Coronary artery (tissue), 2 donors: ENCODE data around the gene EYA2.
A peak's percentile ranks its signal among the peaks of the same experiment; 100 is the strongest.

ENCODE experiments used
- DNase-seq: peaks from one replicate; pipeline ENCODE4 v3.0.0-alpha.2; 2017; ENCODE audit warnings: low spot score
- H3K27ac ChIP-seq, 2 donors: fragments of 200-600 bp; sonication (generic); one replicate each; pipeline ENCODE4 v1.5.1; 2016 to 2019
- H3K4me3 ChIP-seq: fragments of 200-600 bp; sonication (generic); 2 replicates; pipeline ENCODE4 v1.5.1; 2016; ENCODE audit warnings: mild to moderate bottlenecking, moderate library complexity
- TF ChIP-seq, protein P1 (sequence below): fragments of 200-600 bp; sonication (generic); IDR thresholded peaks from one replicate; pipeline ENCODE4 v1.5.1; 2019; ENCODE audit warnings: antibody characterized with exemption

Gene EYA2

DNA sequence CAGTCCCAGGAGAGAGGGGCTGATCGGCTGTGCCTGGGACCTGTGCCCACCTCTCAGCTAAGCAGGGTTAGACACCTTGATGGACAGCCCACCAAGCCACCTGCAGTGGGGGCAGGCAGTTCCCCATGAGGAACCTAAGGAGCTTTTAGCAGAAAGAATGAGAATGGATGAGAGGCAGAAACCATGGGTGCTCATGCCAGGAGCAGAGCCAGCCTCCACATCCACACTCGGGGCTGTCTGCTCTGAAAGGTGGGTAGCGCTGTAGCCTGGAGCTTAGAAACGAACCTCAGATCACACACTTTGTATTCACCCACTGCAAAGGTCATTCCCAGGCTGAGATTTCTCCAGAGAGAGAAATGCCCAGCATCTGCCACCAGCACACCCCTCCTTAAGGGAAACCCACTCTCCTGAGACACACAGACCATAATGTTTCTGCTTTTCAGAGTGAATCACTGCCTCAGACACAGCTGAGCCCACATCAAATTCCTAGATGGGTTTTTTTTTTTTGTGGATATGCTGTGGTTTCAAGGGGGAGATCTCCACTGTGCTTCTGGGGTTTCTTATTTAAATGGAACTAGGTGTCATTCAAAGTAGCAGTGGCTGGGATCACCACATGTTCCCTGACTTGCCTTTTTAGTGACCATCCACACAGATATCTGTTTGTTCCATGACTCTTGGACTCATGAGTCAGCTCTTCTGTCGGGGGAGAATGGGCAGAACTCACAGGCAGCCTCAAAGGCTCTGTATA lies 218.9 kb downstream of the EYA2 start:
- Histone ChIP-seq H3K27ac (no peak overlapping the region), H3K4me3 (no peak overlapping the region)
- no peak for DNase-seq
- TF ChIP-seq, protein P1, sequence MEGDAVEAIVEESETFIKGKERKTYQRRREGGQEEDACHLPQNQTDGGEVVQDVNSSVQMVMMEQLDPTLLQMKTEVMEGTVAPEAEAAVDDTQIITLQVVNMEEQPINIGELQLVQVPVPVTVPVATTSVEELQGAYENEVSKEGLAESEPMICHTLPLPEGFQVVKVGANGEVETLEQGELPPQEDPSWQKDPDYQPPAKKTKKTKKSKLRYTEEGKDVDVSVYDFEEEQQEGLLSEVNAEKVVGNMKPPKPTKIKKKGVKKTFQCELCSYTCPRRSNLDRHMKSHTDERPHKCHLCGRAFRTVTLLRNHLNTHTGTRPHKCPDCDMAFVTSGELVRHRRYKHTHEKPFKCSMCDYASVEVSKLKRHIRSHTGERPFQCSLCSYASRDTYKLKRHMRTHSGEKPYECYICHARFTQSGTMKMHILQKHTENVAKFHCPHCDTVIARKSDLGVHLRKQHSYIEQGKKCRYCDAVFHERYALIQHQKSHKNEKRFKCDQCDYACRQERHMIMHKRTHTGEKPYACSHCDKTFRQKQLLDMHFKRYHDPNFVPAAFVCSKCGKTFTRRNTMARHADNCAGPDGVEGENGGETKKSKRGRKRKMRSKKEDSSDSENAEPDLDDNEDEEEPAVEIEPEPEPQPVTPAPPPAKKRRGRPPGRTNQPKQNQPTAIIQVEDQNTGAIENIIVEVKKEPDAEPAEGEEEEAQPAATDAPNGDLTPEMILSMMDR, result no peak

DNA sequence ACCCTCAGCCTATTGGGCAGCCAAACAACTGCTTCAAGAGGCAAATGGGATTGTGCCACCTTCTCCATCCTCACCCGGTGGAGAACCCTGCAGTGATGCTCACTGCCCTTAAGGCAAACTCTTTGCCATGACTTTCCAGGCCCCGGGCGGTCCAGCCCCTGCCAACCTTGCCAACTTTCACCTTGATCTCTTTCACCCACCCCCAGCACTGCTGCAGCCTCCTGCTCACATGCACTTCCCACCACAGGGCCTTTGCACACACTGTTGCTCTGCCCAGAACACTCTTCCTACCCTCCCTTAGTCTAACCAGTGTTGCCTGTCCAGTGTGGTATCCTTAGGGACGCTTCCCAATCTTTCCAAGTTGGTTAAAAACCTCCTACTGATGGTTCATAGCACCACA lies 221.1 kb downstream of the EYA2 start:
- TF ChIP-seq, protein P1, result no peak
- Histone ChIP-seq H3K27ac (no peak overlapping the region), H3K4me3 (no peak overlapping the region)
- peak; percentile 52 for DNase-seq

DNA sequence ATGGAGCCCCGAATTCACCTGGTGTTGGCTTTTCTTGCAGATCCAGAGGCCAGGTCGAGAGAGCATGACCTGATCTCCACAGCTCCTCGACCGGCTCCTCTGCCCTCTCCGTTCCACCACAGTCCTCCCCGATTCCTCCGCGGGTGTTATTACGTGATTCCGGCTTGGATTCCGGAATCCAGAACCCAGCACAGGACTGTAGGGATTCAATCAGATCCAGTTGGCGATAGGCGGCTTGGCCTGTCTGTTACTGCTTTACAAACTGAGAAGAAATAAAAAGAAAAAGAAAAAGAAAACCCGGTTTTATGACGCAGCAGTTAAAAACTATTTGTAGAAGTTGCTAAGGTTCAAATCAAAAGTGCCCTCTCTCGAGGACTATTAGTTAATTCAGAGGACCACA lies 222.7 kb downstream of the EYA2 start:
- DNase-seq, result no peak
- TF ChIP-seq, protein P1, result no peak
- no peak overlapping the region for H3K4me3 ChIP-seq
- peak overlapping the region in 1 of 2 donors; percentile 9 for H3K27ac ChIP-seq

DNA sequence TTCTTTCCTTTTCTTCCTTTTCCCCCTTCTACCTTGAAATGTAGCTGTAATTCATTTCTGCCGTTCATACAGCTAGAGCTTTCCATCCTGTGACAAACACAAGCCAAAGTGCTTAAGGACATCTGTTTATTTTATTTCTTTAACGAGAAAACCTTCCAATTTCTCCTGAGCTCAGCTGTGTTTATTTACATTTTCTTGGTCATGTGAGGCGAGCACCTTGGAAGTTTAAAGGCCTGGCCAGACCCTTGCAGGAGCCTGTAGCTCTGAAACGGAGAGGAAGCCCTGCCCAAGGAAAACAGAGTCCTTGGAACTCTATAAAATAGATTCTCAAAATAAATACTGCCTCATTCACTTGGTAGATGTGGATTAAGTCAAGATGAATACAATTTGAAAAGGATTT lies 223.1 kb downstream of the EYA2 start:
- no peak overlapping the region for H3K4me3 ChIP-seq
- DNase-seq, result no peak
- TF ChIP-seq, protein P1, result no peak
- peak overlapping the region; percentile 9 to 63 for H3K27ac ChIP-seq

DNA sequence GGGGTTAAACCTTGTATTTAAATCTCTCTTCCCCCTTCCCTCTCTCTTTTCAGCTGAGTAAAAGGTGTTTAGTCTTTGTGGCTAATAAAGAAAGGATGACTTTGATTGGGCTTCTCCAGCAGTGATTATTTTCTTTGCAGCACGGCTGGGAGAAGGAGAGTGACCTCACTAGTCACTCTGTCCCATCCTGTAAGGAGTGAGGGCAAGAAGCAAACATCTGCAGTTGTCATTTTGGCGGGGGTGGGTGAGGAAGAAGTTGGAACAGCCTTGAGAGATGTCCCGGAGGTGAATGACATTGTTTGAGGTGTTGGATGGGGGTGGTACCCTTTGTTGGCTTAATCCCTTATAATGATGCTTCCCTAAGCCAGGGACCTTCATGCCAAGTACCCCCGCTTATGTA lies 223.6 kb downstream of the EYA2 start:
- DNase-seq, result no peak
- Histone ChIP-seq H3K4me3 (no peak overlapping the region), H3K27ac (peak overlapping the region; percentile 9 to 63)
- TF ChIP-seq, protein P1, result no peak

DNA sequence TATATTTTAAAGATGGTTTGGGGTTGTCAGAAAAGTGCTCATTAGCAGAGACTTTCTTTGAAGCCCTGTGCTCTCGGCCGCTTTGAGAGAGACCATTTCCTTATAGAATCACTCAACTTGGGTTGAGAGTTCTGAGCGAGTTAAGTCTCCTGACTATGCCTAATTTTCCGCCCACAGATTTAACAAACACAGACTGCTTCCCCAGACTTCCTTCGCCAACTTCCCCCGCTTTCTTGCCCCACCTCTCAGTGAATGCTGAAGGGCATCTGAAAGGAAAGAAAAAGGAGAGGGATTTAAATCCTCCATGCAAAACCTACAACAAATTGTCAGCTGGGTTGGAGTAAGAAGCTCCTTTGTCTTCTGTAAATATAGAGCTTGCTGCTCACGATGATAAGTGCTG lies 224.0 kb downstream of the EYA2 start:
- Histone ChIP-seq H3K27ac (peak overlapping the region; percentile 9 to 63), H3K4me3 (no peak overlapping the region)
- TF ChIP-seq, protein P1, result no peak
- DNase-seq, result no peak

DNA sequence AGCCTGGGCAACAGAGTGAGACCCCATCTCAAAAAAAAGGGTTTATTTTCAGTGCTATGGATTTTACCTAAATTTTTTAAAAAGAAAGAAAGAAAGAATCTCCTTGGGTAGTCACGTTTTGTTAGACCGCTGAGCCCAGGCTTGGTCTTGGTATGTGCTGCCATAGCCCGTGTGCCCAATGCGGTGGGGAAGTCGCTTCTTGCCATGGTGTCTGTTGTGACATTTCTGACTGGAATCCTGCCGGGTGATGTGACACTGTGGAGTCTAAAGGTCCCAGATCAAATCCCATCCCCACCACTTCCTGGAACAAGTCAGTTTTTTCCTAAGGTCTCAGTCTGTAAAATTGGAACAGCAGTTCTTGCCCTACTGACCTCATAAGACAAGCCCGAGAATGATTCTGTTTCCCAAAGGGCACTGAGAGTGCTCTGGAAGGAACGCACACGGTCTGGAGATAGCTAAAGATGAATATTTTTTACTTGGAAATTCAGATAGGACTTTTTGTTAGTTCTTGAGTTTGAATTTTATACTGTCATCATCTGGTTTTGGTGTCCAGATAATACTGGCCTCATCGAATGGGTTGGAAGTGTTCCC lies 225.8 kb downstream of the EYA2 start:
- TF ChIP-seq, protein P1, result no peak
- H3K4me3 ChIP-seq, result no peak overlapping the region
- peak overlapping the region in 1 of 2 donors; percentile 6 for H3K27ac ChIP-seq

More for the DNA sequence above, 225.8 kb downstream of the EYA2 start:
- DNase-seq, result no peak
